Large intestine (tissue), 3 donors: ENCODE measurements around the gene SASH1. TPM values are rescaled to one million over a fixed set of nuclear protein-coding genes. Genes with fewer than 3 reads are reported as not detected.
"Not testable (repeated sequence)": the region's sequence is repeated elsewhere in the genome, so short reads cannot be mapped to it uniquely, and the experiment has no call there.

Experiments
- DNase-seq, 2 donors: peaks; one replicate each; pipeline versions ENCODE4 v3.0.0 to v3.0.0-alpha.2; 2013
- H3K27ac ChIP-seq: one replicate; pipeline ENCODE4 v1.5.1; 2013; ENCODE audit warnings: low read length
- H3K27me3 ChIP-seq: 2 replicates; pipeline ENCODE4 v1.6.1; 2013; ENCODE audit warnings: low read length; ENCODE audit not compliant: control insufficient read depth, insufficient read depth
- H3K36me3 ChIP-seq: 2 replicates; pipeline ENCODE4 v1.6.1; 2013; ENCODE audit warnings: low read length; ENCODE audit not compliant: control insufficient read depth, insufficient read depth
- H3K4me1 ChIP-seq: one replicate; pipeline ENCODE4 v1.6.1; 2013; ENCODE audit warnings: low read length; ENCODE audit not compliant: control insufficient read depth, insufficient read depth
- H3K4me3 ChIP-seq: one replicate; pipeline ENCODE4 v1.5.1; 2013; ENCODE audit warnings: low read length
- H3K9me3 ChIP-seq: one replicate; pipeline ENCODE4 v1.6.1; 2013; ENCODE audit warnings: mild to moderate bottlenecking, low read depth, low read length, moderate library complexity; ENCODE audit not compliant: control insufficient read depth
- WGBS: methylation state at CpG from one replicate; pipeline ENCODE4 v1.1.5; 2013; ENCODE audit warnings: low lambda C conversion rate; ENCODE audit not compliant: insufficient coverage; 5-methylcytosine and 5-hydroxymethylcytosine counted together
- polyA plus RNA-seq: library from polyadenylated mRNA; unstranded; fragments of 120-200 nt; gene quantifications from one replicate; pipeline ENCODE4 v1.2.1, GENCODE V29; 2013

The SASH1 gene
- polyA plus RNA-seq, 1 donor = 15.9 TPM

GRCh38 chr6:148578489-148578814, 235.8 kb downstream of the SASH1 start:
- WGBS = no CpG with 5 or more reads among the region's 5 CpGs
- DNase-seq = no peak
- Histone ChIP-seq H3K36me3 (no peaks in the 10 kb centered on the region), H3K4me1 (no peaks in the 10 kb centered on the region), H3K9me3 (no peaks in the 10 kb centered on the region), H3K27me3 (peaks cover 8% of the 10 kb centered on the region), H3K4me3 (no peak overlapping the region), H3K27ac (no peak overlapping the region)

GRCh38 chr6:148578837-148579565, 236.4 kb downstream of the SASH1 start:
- Histone ChIP-seq H3K4me1 (no peaks in the 10 kb centered on the region), H3K4me3 (no peak overlapping the region), H3K9me3 (no peaks in the 10 kb centered on the region), H3K36me3 (no peaks in the 10 kb centered on the region), H3K27me3 (peaks cover 8% of the 10 kb centered on the region), H3K27ac (no peak overlapping the region)
- DNase-seq = no peak
- WGBS = 93% methylated on average over 2 of the region's 4 CpGs

DNA sequence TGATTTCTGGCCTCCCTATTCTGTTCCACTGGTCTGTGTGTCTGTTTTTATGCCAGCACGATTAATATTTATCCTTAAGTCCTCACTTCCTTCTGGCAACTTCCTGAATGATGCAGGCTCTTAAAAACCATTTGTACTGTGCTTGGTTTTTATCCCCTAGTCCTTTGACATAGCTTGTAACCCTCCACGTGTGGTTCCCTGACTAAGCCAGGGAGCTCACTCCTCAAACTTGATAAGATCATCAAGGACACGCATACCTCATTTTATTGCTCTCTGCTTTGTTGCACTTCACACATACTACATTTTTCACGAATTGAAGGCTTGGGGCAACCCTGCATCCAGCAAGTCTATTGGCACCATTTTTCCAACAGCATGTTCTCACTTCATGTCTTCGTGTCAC, 237.8 kb downstream of the SASH1 start:
- WGBS = 58% methylated on average over 3 of the region's 5 CpGs
- Histone ChIP-seq H3K36me3 (no peaks in the 10 kb centered on the region), H3K27me3 (peaks cover 3% of the 10 kb centered on the region), H3K4me1 (no peaks in the 10 kb centered on the region), H3K4me3 (no peak overlapping the region), H3K27ac (no peak overlapping the region), H3K9me3 (no peaks in the 10 kb centered on the region)
- no peak for DNase-seq

- DNase-seq = no peak
- H3K9me3 ChIP-seq = no peaks in the 10 kb centered on the region
- peaks cover 3% of the 10 kb centered on the region for H3K27me3 ChIP-seq
- H3K27ac ChIP-seq = no peak overlapping the region
- no peaks in the 10 kb centered on the region for H3K36me3 ChIP-seq
- no CpG with 5 or more reads among the region's 5 CpGs for WGBS
- no peaks in the 10 kb centered on the region for H3K4me1 ChIP-seq
- H3K4me3 ChIP-seq = no peak overlapping the region
Observed at GRCh38 chr6:148583631-148584030, 241.0 kb downstream of the SASH1 start.

- DNase-seq, H3K36me3 ChIP-seq, H3K9me3 ChIP-seq, H3K4me3 ChIP-seq, H3K27ac ChIP-seq, H3K27me3 ChIP-seq, H3K4me1 ChIP-seq: not testable (repeated sequence)
- WGBS = no CpG with 5 or more reads among the region's 1 CpG
Observed at GRCh38 chr6:148585641-148586040, 243.0 kb downstream of the SASH1 start.

DNA sequence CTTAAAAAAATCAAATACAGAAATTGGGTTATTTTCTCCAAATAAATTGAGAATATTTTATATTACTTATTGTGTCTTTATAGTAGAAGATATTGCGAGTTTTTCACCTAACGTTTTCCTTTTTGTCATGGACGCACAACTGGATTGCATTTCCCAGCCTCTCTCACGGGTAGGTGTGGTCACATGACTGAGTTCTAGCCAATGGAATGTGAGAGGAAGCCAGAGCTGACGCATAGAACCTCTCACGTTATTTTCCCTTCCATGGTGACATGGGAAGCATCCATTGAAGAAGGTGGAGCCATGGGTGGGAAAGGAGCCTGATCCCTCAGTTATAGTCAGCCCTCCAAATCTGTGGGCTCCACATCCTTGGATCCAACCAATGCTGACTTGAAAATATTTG, 248.2 kb downstream of the SASH1 start:
- Histone ChIP-seq H3K4me1 (no peaks in the 10 kb centered on the region), H3K27me3 (no peaks in the 10 kb centered on the region), H3K36me3 (no peaks in the 10 kb centered on the region), H3K4me3 (no peak overlapping the region), H3K9me3 (no peaks in the 10 kb centered on the region), H3K27ac (no peak overlapping the region)
- no peak for DNase-seq
- WGBS = 100% methylated on average over 1 of the region's 6 CpGs

- H3K36me3 ChIP-seq = no peaks in the 10 kb centered on the region
- no peaks in the 10 kb centered on the region for H3K9me3 ChIP-seq
- no peak overlapping the region for H3K4me3 ChIP-seq
- no peaks in the 10 kb centered on the region for H3K27me3 ChIP-seq
- no peak for DNase-seq
- no peak overlapping the region for H3K27ac ChIP-seq
- H3K4me1 ChIP-seq = no peaks in the 10 kb centered on the region
Observed at GRCh38 chr6:148591656-148592055, 249.0 kb downstream of the SASH1 start.

DNA sequence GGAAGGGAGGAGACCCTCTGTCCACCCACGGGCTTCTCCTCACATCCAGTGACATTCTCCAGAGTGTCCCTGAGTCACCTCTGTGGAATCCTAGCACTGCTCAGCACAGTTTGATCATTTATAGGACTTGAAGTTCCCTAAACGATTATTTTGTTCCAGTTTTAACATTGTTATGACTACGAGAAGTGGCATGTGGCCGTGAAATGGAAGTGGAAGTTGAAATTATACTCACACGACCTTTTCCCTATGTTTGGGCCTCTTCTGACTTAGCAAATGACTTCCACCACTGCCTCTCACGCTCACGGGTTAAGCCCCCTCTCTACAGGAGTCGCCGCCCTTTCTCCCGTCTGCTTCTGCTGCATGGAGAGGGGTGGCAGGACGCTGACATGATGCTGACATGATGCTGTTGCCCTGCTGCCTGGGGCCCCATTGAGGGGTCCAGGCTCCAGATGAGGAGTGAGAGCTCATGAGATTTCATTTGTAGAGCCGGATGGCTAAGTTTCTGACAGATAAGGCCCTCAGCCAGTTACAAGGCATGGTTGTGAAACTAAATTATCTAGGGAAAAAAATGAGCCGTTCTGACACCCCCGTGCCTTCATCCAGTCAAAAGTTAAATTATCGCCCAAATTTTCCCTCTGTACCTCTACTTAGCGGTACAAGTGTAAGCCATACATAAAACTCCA, 250.6 kb downstream of the SASH1 start:
- H3K4me1 ChIP-seq = no peaks in the 10 kb centered on the region
- no peaks in the 10 kb centered on the region for H3K9me3 ChIP-seq
- no peak overlapping the region for H3K4me3 ChIP-seq
- H3K27ac ChIP-seq = no peak overlapping the region
- 80% methylated on average over 1 of the region's 16 CpGs for WGBS
- H3K36me3 ChIP-seq = no peaks in the 10 kb centered on the region
- DNase-seq = no peak
- no peaks in the 10 kb centered on the region for H3K27me3 ChIP-seq

- Histone ChIP-seq H3K4me1 (no peaks in the 10 kb centered on the region), H3K27ac (no peak overlapping the region), H3K36me3 (no peaks in the 10 kb centered on the region), H3K27me3 (no peaks in the 10 kb centered on the region), H3K9me3 (no peaks in the 10 kb centered on the region), H3K4me3 (no peak overlapping the region)
- DNase-seq = no peak
- 80% methylated on average over 3 of the region's 6 CpGs for WGBS
Observed at GRCh38 chr6:148593813-148594170, 251.2 kb downstream of the SASH1 start.

DNA sequence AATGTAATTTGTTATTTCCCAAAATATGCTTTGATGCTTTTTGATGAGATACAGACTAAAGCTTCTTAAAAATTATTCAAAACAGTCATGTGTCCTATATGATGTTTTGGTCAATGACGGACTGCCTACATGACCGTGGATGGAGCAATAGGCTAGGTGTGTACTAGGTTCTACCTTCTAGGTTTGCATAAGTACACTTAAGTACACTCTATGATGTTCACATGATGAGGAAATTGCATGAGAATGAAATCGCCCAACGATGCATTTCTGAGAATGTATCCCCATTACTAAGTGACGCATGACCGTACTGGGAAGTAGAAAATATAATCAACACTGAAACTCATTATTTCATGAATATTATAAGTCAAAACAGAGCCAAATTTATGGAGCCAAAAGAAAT, 252.9 kb downstream of the SASH1 start:
- no peaks in the 10 kb centered on the region for H3K4me1 ChIP-seq
- H3K27ac ChIP-seq = no peak overlapping the region
- H3K36me3 ChIP-seq = no peaks in the 10 kb centered on the region
- DNase-seq = no peak
- WGBS = 100% methylated on average over 4 of the region's 6 CpGs
- H3K9me3 ChIP-seq = no peaks in the 10 kb centered on the region
- H3K4me3 ChIP-seq = no peak overlapping the region
- no peaks in the 10 kb centered on the region for H3K27me3 ChIP-seq

GRCh38 chr6:148596891-148597455, 254.3 kb downstream of the SASH1 start:
- no peak overlapping the region for H3K4me3 ChIP-seq
- no peaks in the 10 kb centered on the region for H3K36me3 ChIP-seq
- no peaks in the 10 kb centered on the region for H3K9me3 ChIP-seq
- no peaks in the 10 kb centered on the region for H3K27me3 ChIP-seq
- no CpG with 5 or more reads among the region's 3 CpGs for WGBS
- no peak for DNase-seq
- no peaks in the 10 kb centered on the region for H3K4me1 ChIP-seq
- no peak overlapping the region for H3K27ac ChIP-seq
